GM18870 (cell line): ENCODE measurements around the gene FABP3.

ENCODE experiments used
- ATAC-seq: cut with Tn5 transposase; IDR thresholded peaks from one replicate; pipeline ENCODE4 v1.9.1; 2021; ENCODE audit warnings: moderate library complexity; ENCODE audit not compliant: unreplicated experiment

FABP3 gene

GRCh38 chr1:31373897-31374486 is 1.1 kb upstream of the FABP3 start:
- no peak for ATAC-seq

GRCh38 chr1:31372751-31373055 is 173 bp downstream of the FABP3 start:
- no peak for ATAC-seq

GRCh38 chr1:31372051-31372450 is 825 bp downstream of the FABP3 start:
- no peak for ATAC-seq

- ATAC-seq: no peak
Observed at GRCh38 chr1:31371121-31371959, 1.5 kb downstream of the FABP3 start.

GRCh38 chr1:31370565-31370964 is 2.3 kb downstream of the FABP3 start:
- no peak for ATAC-seq

GRCh38 chr1:31370021-31370420 is 2.9 kb downstream of the FABP3 start:
- no peak for ATAC-seq

- ATAC-seq: no peak
Observed at GRCh38 chr1:31368611-31369107, 4.2 kb downstream of the FABP3 start.

- ATAC-seq: no peak
Observed at GRCh38 chr1:31366796-31367195, 6.1 kb downstream of the FABP3 start.

- ATAC-seq: no peak
Observed at GRCh38 chr1:31364561-31365250, 8.2 kb downstream of the FABP3 start.

- ATAC-seq: no peak
Observed at GRCh38 chr1:31362032-31362431, 10.8 kb downstream of the FABP3 start.

GRCh38 chr1:31361607-31362006 is 11.3 kb downstream of the FABP3 start:
- ATAC-seq: no peak

GRCh38 chr1:31356427-31356826 is 16.4 kb downstream of the FABP3 start:
- no peak for ATAC-seq

- no peak for ATAC-seq
Observed at GRCh38 chr1:31354283-31354682, 18.6 kb downstream of the FABP3 start.

GRCh38 chr1:31348449-31348848 is 24.4 kb downstream of the FABP3 start:
- no peak for ATAC-seq

GRCh38 chr1:31346785-31347184 is 26.1 kb downstream of the FABP3 start:
- ATAC-seq: no peak

- no peak for ATAC-seq
Observed at GRCh38 chr1:31345635-31346034, 27.2 kb downstream of the FABP3 start.

- no peak for ATAC-seq
Observed at GRCh38 chr1:31344503-31344902, 28.4 kb downstream of the FABP3 start.

- ATAC-seq: no peak
Observed at GRCh38 chr1:31336687-31337467, 36.0 kb downstream of the FABP3 start.

GRCh38 chr1:31335007-31335406 is 37.9 kb downstream of the FABP3 start:
- no peak for ATAC-seq

- ATAC-seq: no peak
Observed at GRCh38 chr1:31327381-31327780, 45.5 kb downstream of the FABP3 start.

GRCh38 chr1:31326461-31326860 is 46.4 kb downstream of the FABP3 start:
- ATAC-seq: no peak
